Measurements from ENCODE around the gene GPS2.
A peak's percentile ranks its signal among the peaks of the same experiment; 100 is the strongest.

Gene GPS2

DNA sequence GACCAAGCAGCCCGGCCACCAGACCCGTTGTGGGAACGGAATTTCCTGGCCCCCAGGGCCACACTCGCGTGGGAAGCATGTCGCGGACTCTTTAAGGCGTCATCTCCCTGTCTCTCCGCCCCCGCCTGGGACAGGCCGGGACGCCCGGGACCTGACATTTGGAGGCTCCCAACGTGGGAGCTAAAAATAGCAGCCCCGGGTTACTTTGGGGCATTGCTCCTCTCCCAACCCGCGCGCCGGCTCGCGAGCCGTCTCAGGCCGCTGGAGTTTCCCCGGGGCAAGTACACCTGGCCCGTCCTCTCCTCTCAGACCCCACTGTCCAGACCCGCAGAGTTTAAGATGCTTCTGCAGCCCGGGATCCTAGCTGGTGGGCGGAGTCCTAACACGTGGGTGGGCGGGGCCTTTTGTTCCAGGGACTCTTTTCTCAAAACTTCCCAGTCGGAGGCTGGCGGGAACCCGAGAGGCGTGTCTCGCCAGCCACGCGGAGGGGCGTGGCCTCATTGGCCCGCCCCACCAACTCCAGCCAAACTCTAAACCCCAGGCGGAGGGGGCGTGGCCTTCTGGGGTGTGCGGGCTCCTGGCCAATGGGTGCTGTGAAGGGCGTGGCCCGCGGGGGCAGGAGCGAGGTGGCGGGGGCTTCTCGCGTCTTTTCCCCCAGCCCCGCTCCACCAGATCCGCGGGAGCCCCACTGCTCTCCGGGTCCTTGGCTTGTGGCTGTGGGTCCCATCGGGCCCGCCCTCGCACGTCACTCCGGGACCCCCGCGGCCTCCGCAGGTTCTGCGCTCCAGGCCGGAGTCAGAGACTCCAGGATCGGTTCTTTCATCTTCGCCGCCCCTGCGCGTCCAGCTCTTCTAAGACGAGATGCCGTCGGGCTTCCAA, 33.8 kb downstream of the GPS2 start, which contains the start of gene SLC2A4 (continued):
- no peak for TF ChIP-seq ZNF37A (tag by site-specific recombination; IDR thresholded peaks at IDR 0.05)
- TF ChIP-seq, protein P1, sequence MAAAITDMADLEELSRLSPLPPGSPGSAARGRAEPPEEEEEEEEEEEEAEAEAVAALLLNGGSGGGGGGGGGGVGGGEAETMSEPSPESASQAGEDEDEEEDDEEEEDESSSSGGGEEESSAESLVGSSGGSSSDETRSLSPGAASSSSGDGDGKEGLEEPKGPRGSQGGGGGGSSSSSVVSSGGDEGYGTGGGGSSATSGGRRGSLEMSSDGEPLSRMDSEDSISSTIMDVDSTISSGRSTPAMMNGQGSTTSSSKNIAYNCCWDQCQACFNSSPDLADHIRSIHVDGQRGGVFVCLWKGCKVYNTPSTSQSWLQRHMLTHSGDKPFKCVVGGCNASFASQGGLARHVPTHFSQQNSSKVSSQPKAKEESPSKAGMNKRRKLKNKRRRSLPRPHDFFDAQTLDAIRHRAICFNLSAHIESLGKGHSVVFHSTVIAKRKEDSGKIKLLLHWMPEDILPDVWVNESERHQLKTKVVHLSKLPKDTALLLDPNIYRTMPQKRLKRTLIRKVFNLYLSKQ (tag by site-specific recombination; IDR thresholded peaks at IDR 0.05; ENCODE audit: borderline replicate concordance) = no peak
- TF ChIP-seq SETDB1 (IDR thresholded peaks at IDR 0.05; ENCODE audit: insufficient read length, low read length) = no peak
- no peak for TF ChIP-seq ZNF157 (tag by site-specific recombination; IDR thresholded peaks at IDR 0.05)
- no peak for TF ChIP-seq BCL6B (tag by site-specific recombination; IDR thresholded peaks at IDR 0.05)
- TF ChIP-seq YY1 (tag by site-specific recombination; IDR thresholded peaks at IDR 0.05) = no peak
- peak; percentile 57; the same call in 1 of the 2 replicates for TF ChIP-seq ZBTB20 (tag by site-specific recombination; IDR thresholded peaks at IDR 0.05)
- no peak for TF ChIP-seq ZNF626 (tag by site-specific recombination; IDR thresholded peaks at IDR 0.05)
- TF ChIP-seq ZNF350 (tag by site-specific recombination; IDR thresholded peaks at IDR 0.05) = no peak
- TF ChIP-seq ZBTB11 (tag by site-specific recombination; conservative IDR thresholded peaks at IDR 0.05; ENCODE audit: low read depth) = no peak
- TF ChIP-seq MEIS1 (CRISPR knock-in tag; IDR thresholded peaks at IDR 0.05; ENCODE audit: borderline replicate concordance) = no peak
- no peak for TF ChIP-seq ZBTB21 (tag by site-specific recombination; IDR thresholded peaks at IDR 0.05)
- TF ChIP-seq, protein P2, sequence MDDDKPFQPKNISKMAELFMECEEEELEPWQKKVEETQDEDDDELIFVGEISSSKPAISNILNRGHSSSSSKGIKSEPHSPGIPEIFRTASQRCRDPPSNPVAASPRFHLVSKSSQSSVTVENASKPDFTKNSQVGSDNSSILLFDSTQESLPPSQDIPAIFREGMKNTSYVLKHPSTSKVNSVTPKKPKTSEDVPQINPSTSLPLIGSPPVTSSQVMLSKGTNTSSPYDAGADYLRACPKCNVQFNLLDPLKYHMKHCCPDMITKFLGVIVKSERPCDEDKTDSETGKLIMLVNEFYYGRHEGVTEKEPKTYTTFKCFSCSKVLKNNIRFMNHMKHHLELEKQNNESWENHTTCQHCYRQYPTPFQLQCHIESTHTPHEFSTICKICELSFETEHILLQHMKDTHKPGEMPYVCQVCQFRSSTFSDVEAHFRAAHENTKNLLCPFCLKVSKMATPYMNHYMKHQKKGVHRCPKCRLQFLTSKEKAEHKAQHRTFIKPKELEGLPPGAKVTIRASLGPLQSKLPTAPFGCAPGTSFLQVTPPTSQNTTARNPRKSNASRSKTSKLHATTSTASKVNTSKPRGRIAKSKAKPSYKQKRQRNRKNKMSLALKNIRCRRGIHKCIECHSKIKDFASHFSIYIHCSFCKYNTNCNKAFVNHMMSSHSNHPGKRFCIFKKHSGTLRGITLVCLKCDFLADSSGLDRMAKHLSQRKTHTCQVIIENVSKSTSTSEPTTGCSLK (tag by site-specific recombination; IDR thresholded peaks at IDR 0.05) = no peak
- TF ChIP-seq ZNF580 (tag by site-specific recombination; IDR thresholded peaks at IDR 0.05) = no peak
- no peak for TF ChIP-seq ZNF791 (tag by site-specific recombination; IDR thresholded peaks at IDR 0.05)
- TF ChIP-seq GFI1B (tag by site-specific recombination; IDR thresholded peaks at IDR 0.05) = no peak
- no peak for TF ChIP-seq ZNF830 (tag by site-specific recombination; IDR thresholded peaks at IDR 0.05; ENCODE audit: low read depth)
- TF ChIP-seq INSM2 (tag by site-specific recombination; IDR thresholded peaks at IDR 0.05) = no peak
- TF ChIP-seq ZNF660 (tag by site-specific recombination; IDR thresholded peaks at IDR 0.05) = no peak
- no peak for TF ChIP-seq ZNF777 (tag by site-specific recombination; IDR thresholded peaks at IDR 0.05; ENCODE audit: borderline replicate concordance)
- TF ChIP-seq ZNF488 (tag by site-specific recombination; IDR thresholded peaks at IDR 0.05) = no peak
- TF ChIP-seq HOXA7 (CRISPR knock-in tag; IDR thresholded peaks at IDR 0.05; ENCODE audit: borderline replicate concordance) = no peak
- TF ChIP-seq ZNF423 (tag by site-specific recombination; IDR thresholded peaks at IDR 0.05) = no peak
- no peak for TF ChIP-seq ZNF658 (tag by site-specific recombination; IDR thresholded peaks at IDR 0.05)
- no peak for TF ChIP-seq ZNF155 (tag by site-specific recombination; IDR thresholded peaks at IDR 0.05)
- peak; percentile 88 for TF ChIP-seq SP2 (tag by site-specific recombination; IDR thresholded peaks at IDR 0.05)
- TF ChIP-seq ZNF239 (tag by site-specific recombination; IDR thresholded peaks at IDR 0.05) = no peak
- TF ChIP-seq ZNF514 (tag by site-specific recombination; IDR thresholded peaks at IDR 0.05) = no peak
- no peak for TF ChIP-seq ZNF624 (tag by site-specific recombination; IDR thresholded peaks at IDR 0.05)

All from HEK293 (cell line).